Activated CD4-positive, CD25-positive, alpha-beta regulatory T cell (primary cell): ENCODE results near the gene ZFYVE16.
"Not testable (repeated sequence)": the region's sequence is repeated elsewhere in the genome, so short reads cannot be mapped to it uniquely, and the experiment has no call there.

Source experiments
- DNase-seq, 4 experiments: peaks; one replicate each; lab custom pipeline; 2025; lab: John Stamatoyannopoulos, UW

ZFYVE16 gene

GRCh38 chr5:80411589-80412219, 3.8 kb downstream of the ZFYVE16 start:
- DNase-seq, result no peak

DNA sequence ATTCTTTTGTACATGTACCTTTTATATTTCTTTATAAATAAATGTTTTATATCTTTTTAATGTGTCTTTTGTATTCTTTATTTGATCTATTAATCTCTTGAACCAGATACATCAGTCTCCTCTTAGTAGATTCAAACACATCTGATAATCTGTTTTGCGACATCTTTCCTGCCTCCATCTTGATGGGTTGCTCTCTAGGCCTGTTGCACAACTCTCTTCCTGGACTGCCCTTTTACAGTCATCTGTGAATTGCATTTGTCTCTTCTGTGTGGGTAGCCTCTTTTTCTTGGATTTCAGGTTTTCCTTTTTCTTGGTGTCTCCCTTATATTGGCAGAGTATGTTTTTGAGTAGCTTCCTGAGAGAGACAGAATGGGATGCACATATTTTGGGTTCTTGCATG, 6.2 kb downstream of the ZFYVE16 start:
- DNase-seq, result no peak

DNA sequence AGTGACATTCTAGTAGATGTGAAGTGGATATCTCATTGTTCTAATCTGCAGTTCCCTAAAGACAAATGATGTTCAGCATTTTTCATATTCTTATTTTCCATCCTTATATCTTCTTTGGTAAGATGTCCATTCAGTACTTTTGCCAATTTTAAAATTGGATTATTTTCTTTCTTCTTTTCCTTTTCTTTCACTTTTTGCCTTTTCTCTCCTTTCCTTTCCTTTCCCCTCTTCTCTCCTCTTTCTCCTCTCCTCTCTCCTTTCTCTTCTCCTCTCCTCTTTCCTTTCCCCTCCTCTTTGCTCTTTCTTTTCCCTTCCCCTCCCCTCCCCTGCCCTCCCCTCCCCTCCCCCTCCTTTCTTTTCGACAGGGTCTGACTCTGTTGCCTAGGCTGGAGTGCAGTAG, 10.1 kb downstream of the ZFYVE16 start:
- no peak for DNase-seq

DNA sequence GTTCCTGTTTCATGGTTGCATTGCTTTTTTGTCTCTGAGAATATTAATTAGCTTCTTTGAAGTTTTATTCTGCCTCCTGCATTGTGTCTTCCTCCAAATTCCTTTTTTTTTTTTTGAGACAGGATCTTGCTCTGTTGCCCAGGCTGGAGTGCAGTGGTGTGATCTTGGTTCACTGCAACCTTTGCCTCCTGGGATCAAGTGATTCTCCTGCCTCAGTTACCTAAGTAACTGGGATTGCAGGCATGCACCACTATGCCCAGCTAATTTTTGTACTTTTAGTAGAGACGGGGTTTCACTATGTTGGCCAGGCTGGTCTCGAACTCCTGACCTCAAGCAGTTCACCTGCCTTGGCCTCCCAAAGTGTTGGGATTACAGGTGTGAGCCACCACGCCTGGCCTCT, 16.5 kb downstream of the ZFYVE16 start:
- not testable (repeated sequence) for DNase-seq

DNA sequence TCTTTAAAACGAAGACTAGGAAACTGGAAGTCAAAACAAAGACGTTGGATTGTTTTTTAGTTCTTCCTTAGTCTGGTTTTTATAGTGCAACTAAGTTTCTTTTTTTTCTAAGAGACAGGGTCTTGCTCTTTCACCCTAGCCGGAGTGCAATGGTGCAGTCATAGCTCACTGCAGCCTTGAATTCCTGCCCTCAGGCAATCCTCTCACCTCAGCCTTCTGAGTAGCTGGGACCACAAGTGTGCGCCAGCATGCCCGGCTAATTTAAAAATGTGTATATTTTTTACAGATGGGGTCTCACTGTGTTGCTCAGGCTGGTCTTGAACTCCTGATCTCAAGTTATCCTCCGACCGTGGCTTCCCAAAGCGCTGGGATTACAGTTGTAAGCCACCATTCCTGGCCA, 27.6 kb downstream of the ZFYVE16 start:
- no peak for DNase-seq

GRCh38 chr5:80437326-80437725, 29.5 kb downstream of the ZFYVE16 start:
- no peak for DNase-seq

GRCh38 chr5:80438739-80439138, 30.9 kb downstream of the ZFYVE16 start:
- DNase-seq, result no peak

DNA sequence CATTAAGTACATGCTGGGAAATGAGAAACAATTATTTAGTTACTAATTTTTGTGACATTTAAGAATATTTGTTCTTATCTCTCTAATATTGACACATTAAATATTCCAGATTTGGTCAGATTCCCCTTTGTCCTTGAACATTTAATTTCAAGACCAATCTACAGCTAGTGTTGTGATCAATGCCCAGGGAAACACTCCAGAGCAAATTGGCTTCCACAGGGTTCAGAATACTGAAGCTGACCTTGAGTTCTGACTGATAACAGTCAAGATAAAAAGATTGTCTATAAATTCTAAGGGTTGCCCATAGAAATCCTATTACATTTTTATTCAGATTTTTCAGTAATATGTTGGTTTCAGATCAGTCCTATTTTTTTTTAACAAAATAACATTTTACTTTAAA, 31.3 kb downstream of the ZFYVE16 start:
- DNase-seq, result no peak

- DNase-seq, result no peak
These were observed 34.9 kb downstream of the ZFYVE16 start for GRCh38 chr5:80442742-80443141.

DNA sequence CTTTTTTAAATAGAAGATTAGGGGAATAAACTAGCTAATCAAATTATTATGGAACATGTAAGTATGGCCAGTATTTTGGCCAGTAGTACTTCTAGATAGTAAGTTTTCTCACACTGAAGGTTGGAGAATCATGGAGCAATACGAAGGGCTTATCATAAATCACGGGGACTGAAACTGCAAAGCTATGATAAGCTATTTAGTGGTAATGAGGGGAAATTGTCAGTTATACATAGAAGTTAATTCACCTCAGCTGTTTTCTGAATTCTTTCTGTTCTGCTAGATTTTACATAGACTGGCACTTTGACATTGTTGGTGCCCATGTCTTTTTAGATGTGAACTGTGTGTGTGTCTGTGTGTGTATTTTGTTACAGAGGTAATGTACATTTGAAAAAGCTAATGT, 45.5 kb downstream of the ZFYVE16 start:
- no peak for DNase-seq

DNA sequence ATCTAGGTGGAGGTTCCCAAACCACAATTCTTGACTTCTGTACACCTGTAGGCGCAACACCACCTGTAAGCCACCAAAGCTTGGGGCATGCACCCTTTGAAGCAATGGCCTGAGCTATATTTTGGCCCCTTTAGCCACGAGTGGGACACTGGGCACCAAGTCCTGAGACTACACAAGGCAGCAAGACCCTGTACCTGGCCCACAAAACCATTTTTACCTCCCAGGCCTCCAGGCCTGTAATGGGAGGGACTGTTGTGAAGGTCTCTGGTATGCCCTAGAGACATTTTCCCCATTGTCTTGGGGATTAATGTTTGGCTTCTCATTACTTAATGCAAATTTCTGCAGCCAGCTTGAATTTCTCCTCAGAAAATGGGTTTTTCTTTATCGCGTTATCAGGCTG, 55.4 kb downstream of the ZFYVE16 start:
- no peak for DNase-seq

DNA sequence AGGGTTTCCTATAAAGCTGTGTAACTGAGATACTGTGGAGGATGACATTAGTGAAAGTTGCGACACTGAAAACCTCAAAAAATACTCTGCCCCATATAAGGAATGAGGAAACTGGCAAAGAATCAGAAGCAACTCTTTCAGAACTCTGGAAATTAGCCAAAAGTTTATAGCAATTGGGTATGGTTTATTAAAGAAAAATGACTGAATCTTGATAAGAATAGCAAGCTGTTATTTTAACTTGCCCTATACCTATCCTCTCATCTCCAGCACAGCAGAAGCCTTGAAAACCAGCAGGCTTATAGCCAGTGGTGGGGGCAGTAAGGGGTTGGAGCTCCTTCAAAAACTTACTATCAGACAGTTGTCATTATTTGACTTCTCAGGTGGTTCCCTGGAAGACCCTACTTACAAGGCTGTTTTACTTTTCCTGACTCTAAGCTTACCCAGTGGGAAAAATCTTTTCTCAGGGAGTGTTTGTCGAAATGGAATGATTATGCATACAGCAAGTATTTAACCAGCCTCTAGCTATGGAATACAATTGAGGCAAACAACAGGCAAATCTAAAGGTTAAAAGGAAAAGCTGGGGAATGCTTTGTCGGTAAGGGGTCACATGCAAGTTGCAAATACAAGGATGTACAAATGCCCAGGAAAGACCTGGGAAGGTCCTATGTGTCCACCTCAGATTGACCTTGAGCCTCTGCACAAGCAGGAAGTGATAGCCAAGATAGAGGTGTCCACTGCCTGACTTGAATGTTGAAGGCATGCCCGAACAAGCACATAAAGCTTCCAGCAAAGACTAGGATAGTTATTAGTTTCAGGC, 59.0 kb downstream of the ZFYVE16 start:
- no peak for DNase-seq

DNA sequence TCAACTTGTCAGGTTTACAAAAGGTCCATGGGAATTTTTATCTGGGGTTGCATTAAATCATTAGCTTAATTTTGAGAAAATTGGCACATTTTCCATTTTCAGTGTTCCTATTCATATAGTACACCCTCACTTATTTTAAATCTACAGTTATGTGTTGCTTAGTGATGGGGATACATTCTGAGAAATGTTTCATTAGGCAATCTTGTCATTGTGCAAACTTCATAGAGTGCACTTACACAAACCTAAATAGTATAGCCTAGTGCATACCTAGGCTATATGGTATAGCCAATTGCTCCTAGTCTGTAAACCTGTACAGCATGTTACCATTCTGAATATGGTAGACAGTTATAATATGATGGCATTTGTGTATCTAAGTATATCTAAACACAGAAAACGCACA, 60.3 kb downstream of the ZFYVE16 start:
- DNase-seq, result no peak

- not testable (repeated sequence) for DNase-seq
These were observed 62.8 kb downstream of the ZFYVE16 start for GRCh38 chr5:80470631-80471030.

- DNase-seq, result no peak
These were observed 67.1 kb downstream of the ZFYVE16 start for GRCh38 chr5:80474929-80475328.

GRCh38 chr5:80479713-80480112, 71.8 kb downstream of the ZFYVE16 start:
- no peak for DNase-seq

GRCh38 chr5:80480354-80480753, 72.5 kb downstream of the ZFYVE16 start:
- no peak for DNase-seq

DNA sequence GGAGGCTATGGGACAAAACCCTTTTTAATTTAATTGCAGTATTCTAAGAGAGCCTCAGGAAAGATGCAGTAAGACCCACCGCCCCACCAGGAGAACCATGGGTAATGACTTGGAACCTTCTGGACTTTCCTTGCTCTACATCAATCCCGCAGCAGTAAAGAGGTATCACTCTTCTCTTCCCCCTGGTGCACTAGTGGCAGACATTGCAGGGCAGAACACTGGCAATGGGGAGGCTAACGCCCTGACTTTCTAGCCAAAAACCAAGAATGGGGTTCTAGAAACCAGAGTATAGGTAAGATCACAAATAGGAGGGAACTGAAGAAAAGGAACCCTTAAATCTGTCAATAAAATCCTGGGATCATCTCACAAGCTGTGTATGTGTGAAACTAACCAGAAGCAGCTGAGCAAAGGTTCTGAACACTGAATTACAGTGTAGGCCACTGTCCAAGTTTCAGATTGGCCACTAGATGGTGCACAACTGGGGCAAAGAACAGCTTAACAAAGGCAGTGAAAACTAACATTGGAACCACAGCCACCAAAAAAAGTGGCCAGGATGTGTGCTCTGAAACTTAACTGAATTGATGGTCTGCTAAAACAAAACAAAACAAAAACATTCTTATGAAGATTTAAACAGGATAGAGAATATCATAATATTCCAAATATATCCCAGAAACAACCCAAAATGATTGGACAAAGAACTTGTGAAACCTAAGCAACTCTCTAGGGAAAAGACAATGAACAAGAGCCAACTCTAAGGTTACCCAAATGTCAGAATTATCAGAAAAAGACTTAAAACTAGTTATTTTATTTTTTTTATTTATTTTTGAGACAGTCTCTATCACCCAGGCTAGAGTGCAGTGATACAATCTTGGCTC, 73.4 kb downstream of the ZFYVE16 start:
- DNase-seq, result no peak

DNA sequence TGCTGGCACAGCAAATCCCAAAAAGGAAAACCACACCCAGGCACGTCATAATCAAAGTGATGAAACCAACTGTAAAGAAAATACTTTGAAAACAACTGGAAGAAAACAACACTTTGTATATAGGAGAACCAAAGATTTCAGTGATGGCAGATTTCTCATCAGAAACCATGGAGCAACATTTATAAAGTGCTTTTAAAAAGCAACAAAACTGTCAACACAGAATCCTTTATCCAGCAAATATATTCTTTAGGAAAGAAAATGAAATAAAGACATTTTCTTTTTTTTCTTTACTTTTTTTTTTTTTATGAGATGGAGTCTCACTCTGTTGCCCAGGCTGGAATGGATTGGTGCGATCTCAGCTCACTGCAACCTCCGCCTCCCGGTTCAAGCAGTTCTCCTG, 74.7 kb downstream of the ZFYVE16 start:
- no peak for DNase-seq

DNA sequence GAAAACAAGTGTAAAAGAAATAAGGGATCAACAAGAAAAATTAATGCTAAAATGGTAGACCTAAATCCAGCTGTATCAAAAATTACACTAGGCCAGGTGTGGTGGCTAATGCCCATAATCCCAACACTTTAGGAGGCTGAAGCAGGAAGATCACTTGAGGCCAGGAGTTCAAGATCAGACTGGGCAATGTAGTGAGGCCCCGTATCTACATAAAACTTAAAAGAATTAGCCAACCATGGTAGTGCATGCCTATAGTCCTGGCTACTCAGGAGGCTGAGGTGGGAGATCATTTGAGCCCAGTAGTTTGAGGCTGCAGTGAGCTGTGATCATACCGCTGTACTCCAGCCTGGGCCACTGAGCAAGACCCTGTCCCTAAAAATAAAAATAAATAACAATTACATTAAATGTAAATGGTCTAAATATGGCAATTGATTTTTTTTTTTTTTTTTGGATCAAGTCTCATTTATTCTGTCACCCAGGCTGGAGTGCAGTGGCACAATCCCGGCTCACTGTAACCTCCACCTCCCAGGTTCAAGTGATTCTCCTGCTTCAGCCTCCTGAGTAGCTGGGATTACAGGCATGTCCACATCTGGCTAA, 75.9 kb downstream of the ZFYVE16 start:
- DNase-seq, result no peak

DNA sequence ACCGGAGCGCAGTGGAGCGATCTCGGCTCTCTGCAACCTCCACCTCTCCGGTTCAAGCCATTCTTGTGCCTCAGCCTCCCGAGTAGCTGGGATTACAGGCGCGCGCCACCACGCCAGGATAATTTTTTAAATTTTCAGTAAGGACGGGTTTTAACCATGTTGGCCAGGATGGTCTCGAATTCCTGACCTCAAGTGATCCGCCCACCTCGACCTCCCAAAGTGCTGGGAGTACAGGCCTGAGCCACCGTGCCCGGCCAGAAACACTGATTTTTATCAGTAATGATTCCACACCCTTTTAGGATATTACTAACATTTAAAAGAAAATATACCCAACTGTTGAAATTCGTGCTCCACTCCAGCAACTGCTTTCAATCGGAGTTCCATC, 79.6 kb downstream of the ZFYVE16 start:
- DNase-seq, result no peak
